Heart left ventricle (tissue), 13 donors: ENCODE measurements around the gene ARHGAP18.

Experiments used
- CTCF ChIP-seq, 12 donors: fragments of 200-600 bp; sonication (generic) in 4 of 12; IDR thresholded peaks; one replicate each; pipeline versions ENCODE4 v1.5.0 to v1.8.0; 2018 to 2022; ENCODE audit warnings: antibody characterized with exemption in 12 of 12, mild to moderate bottlenecking in 5 of 12
- POLR2A ChIP-seq, 2 donors: fragments of 450-650 bp; IDR thresholded peaks; one replicate each; pipeline ENCODE4 v1.6.1; 2017; ENCODE audit warnings: antibody characterized with exemption in 2 of 2, mild to moderate bottlenecking in 2 of 2, moderate library complexity in 2 of 2
- donor health status: ischemic (EF 13 %, LVEDD 7.1; RV severe dilation, severe dysfunction).
- donor health status: DM: no; HTN: yes; CAD: no.
- donor health status: DM: no; HTN: no; CAD: no.
- donor health status: ischemic (EF 25% LVEDD 6.9; RV normal size, moderate dysfunction).
- donor health status: ischemic (EF 25% LVEDD 5.7; RV mildly dilated, moderate dysfunction).
- donor health status: ischemic (EF 35%, LVEDD 5.7; RV mildly dilated, moderate dysfunction).
- donor health status: nonischemic (EF 11% LVEDD 7.7; RV severe dilation, severe dysfunction).
- donor health status: DM: yes; HTN: yes; CAD: no.
- donor health status: PGD.
- donor health status: ischemic (EF 29% LVEDD 5.4; RV normal size, mild dysfunction).
- donor health status: nonischemic (EF 23%, LVEDD 6.1; RV moderate dilation, normal function).

- TF ChIP-seq CTCF (IDR thresholded peaks at IDR 0.05) (no peak), POLR2A (IDR thresholded peaks at IDR 0.05) (no peak)
Observed at GRCh38 chr6:129539032-129539431, 170.9 kb downstream of the ARHGAP18 start.
